ENCODE data around the gene UTF1. TPM values are rescaled to one million over a fixed set of nuclear protein-coding genes. Genes with fewer than 3 reads are reported as not detected.

The UTF1 gene
- total and polyA plus RNA-seq, 2 donors from 2014 or later, result not detected

DNA sequence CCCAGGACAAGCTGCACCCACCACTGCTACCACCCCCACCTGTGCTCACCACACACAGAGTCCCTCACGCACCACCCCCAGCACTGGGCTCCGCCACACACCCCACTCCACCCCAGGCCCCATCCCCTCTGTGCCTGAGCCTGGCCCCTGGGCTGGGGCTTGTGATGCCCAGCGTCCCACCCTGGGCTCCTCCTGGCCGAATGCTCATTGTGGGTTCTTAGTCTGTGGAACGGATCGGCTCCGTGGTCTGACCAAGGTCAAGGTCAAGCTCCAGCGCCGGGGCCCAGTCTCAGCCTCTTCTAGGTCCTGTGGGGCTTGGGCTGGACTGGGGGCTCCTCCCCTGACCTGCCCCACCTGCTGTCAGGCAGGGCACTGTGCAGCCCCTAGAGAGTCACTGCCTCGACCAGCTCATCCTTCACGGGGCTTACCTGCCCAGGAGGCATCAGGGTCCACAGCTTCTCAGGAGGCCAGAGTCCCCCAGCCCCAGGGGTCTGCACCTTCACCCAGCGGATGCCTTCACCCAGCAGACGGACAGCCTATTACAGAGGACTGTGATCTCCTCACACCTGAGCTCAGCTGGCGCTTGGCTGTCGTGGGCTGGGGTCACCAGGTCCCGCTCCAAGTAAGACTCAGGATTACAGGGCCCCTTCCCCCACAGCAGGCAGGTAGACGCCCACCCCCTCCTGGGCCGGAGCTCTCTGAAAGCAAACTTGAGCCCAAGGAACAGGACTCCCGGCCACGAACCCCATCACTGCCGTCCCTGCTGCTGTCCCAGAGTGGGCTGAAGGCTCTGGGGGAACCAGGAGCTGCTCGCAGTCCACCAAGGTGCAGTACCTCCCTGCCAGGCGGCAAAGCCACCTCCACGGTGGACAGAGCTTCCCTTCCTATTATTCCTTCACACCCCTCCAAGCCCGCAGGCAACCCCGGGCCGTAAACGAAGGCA is 15.3 kb upstream of the UTF1 start:
- DNase-seq (peak in 1 of 5 donors; percentile 73), FAIRE-seq (no peak)
- no peaks in the 10 kb centered on the region for H3K9me3 ChIP-seq (ENCODE audit: control insufficient read depth in 2 of 3, insufficient read depth in 1 of 3, low read length in 3 of 3)
- no peak overlapping the region for H3K9ac ChIP-seq (ENCODE audit: low read length in 3 of 3)
- no peak overlapping the region for H3K27ac ChIP-seq (ENCODE audit: low read depth in 2 of 2, low read length in 2 of 2)
- H3K4me1 ChIP-seq (ENCODE audit: control insufficient read depth in 2 of 3, insufficient read depth in 2 of 3, low read depth in 1 of 3, low read length in 3 of 3), result no peaks in the 10 kb centered on the region
- intact Hi-C loops (cut with DNase I), result no loop called here
- H3K36me3 ChIP-seq (ENCODE audit: control insufficient read depth in 2 of 3, insufficient read depth in 3 of 3, low read length in 3 of 3), result peaks cover 0 to 2% (median 0%) of the 10 kb centered on the region in 3 donors
- no peaks in the 10 kb centered on the region for H3K27me3 ChIP-seq (ENCODE audit: control insufficient read depth, insufficient read depth, low read length)
- TF ChIP-seq, protein P1, sequence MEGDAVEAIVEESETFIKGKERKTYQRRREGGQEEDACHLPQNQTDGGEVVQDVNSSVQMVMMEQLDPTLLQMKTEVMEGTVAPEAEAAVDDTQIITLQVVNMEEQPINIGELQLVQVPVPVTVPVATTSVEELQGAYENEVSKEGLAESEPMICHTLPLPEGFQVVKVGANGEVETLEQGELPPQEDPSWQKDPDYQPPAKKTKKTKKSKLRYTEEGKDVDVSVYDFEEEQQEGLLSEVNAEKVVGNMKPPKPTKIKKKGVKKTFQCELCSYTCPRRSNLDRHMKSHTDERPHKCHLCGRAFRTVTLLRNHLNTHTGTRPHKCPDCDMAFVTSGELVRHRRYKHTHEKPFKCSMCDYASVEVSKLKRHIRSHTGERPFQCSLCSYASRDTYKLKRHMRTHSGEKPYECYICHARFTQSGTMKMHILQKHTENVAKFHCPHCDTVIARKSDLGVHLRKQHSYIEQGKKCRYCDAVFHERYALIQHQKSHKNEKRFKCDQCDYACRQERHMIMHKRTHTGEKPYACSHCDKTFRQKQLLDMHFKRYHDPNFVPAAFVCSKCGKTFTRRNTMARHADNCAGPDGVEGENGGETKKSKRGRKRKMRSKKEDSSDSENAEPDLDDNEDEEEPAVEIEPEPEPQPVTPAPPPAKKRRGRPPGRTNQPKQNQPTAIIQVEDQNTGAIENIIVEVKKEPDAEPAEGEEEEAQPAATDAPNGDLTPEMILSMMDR (IDR thresholded peaks at IDR 0.05; ENCODE audit: borderline replicate concordance, extremely low read depth, insufficient read depth), result no peak
- H3K4me3 ChIP-seq (ENCODE audit: low read length in 3 of 3), result no peak overlapping the region

GRCh38 chr10:133215586-133215985 is 14.4 kb upstream of the UTF1 start:
- Histone ChIP-seq H3K36me3 (ENCODE audit: control insufficient read depth in 2 of 3, insufficient read depth in 3 of 3, low read length in 3 of 3) (peaks cover 0 to 2% (median 0%) of the 10 kb centered on the region in 3 donors), H3K9me3 (ENCODE audit: control insufficient read depth in 2 of 3, insufficient read depth in 1 of 3, low read length in 3 of 3) (no peaks in the 10 kb centered on the region), H3K4me1 (ENCODE audit: control insufficient read depth in 2 of 3, insufficient read depth in 2 of 3, low read depth in 1 of 3, low read length in 3 of 3) (no peaks in the 10 kb centered on the region), H3K9ac (ENCODE audit: low read length in 3 of 3) (no peak overlapping the region), H3K4me3 (ENCODE audit: low read length in 3 of 3) (no peak overlapping the region), H3K27me3 (ENCODE audit: control insufficient read depth, insufficient read depth, low read length) (no peaks in the 10 kb centered on the region), H3K27ac (ENCODE audit: low read depth in 2 of 2, low read length in 2 of 2) (no peak overlapping the region)
- peak in 1 of 5 donors; percentile 54 for DNase-seq
- TF ChIP-seq, protein P1 (IDR thresholded peaks at IDR 0.05; ENCODE audit: borderline replicate concordance, extremely low read depth, insufficient read depth), result no peak
- no peak for FAIRE-seq
- intact Hi-C loops (cut with DNase I), result no loop called here

DNA sequence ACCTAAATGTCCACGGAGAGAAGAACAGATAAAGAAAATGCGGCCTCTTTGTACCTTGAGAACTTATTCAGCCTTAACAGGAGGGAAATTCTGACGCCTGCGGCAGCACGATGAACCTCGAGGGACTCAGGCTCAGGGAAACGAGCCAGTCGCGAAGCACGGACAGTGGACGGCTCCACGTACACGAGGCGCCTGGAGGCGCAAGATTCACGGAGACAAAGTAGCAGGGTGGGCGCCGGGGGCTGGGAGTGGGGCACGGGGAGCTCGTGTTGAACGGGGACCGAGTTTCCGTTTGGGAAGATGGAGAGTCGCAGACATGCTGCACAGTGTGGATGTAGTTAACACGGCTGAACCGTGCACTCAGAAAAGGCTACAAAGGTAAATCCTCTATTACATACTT is 13.2 kb upstream of the UTF1 start:
- TF ChIP-seq, protein P1 (IDR thresholded peaks at IDR 0.05; ENCODE audit: borderline replicate concordance, extremely low read depth, insufficient read depth), result no peak
- Histone ChIP-seq H3K36me3 (ENCODE audit: control insufficient read depth in 2 of 3, insufficient read depth in 3 of 3, low read length in 3 of 3) (peaks cover 0 to 2% (median 0%) of the 10 kb centered on the region in 3 donors), H3K27me3 (ENCODE audit: control insufficient read depth, insufficient read depth, low read length) (no peaks in the 10 kb centered on the region), H3K27ac (ENCODE audit: low read depth in 2 of 2, low read length in 2 of 2) (no peak overlapping the region), H3K4me1 (ENCODE audit: control insufficient read depth in 2 of 3, insufficient read depth in 2 of 3, low read depth in 1 of 3, low read length in 3 of 3) (no peaks in the 10 kb centered on the region), H3K9me3 (ENCODE audit: control insufficient read depth in 2 of 3, insufficient read depth in 1 of 3, low read length in 3 of 3) (no peaks in the 10 kb centered on the region), H3K9ac (ENCODE audit: low read length in 3 of 3) (no peak overlapping the region), H3K4me3 (ENCODE audit: low read length in 3 of 3) (no peak overlapping the region)
- peak in 1 of 5 donors; percentile 61 for DNase-seq
- intact Hi-C loops (cut with DNase I), result no loop called here
- FAIRE-seq, result no peak

All from kidney (tissue), 14 donors.